Fibroblast of skin of left biceps (primary cell): Measurements from ENCODE around the gene ZDHHC21.

Experiments used
- DNase-seq, 2 experiments: peaks; one replicate each; pipeline ENCODE4 v3.0.0-alpha.2; 2013; ENCODE audit warnings: low read depth in 2 of 2

The ZDHHC21 gene

DNA sequence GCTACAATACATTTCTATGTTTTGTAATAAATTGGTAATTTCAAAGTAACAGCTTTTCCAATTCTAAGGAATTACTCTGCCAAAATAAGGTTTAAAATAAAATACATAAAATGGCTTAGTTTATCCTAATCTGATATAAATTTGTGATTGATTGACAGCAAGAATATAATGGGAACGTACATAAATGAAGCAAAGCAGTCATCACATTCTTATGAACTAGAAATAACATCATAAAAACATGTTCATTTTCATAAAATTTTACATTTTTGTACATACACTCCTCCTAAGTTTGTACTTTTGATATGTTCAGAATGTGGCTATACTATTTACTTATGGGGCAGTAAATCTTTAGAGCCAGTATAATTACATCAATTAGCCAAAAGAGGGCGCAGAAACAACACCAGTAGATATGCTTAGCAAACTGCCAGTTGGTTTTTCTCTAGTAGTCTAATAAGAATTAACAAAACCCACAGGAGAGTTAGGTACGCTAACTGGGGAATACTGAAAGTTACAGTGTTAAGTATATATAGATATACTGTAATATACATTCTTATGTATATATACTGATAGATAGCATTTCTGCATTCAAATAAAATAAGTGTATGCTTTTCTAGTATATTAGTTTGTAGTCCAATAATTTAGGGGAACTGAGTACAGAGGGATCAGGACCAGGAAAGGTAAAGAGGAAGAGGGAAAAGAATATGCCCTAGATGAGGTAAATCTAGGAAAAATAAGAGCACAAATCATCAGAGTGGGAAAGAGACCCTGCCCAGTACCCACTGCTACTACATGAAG, 76.8 kb downstream of the ZDHHC21 start:
- DNase-seq = peak; percentile 18 to 33

DNA sequence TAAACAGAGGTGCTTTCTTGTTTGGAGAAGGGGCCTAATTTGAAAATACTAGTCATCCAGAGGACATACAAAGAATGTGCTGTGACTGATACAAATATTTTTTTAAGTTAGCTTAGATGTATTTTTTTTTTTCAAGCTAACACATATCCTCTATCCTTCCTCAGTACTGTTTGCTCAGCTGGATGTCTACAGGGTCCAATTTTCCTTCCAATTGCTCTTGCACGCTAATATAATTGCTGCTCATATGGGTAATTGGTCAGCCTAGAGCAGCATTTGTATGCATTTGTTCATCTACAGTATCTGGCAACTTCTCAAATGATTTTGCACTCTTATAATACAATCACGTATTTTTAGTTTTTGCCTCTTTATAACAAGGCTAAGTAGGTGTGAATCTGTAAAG, 84.7 kb downstream of the ZDHHC21 start:
- no peak for DNase-seq

DNA sequence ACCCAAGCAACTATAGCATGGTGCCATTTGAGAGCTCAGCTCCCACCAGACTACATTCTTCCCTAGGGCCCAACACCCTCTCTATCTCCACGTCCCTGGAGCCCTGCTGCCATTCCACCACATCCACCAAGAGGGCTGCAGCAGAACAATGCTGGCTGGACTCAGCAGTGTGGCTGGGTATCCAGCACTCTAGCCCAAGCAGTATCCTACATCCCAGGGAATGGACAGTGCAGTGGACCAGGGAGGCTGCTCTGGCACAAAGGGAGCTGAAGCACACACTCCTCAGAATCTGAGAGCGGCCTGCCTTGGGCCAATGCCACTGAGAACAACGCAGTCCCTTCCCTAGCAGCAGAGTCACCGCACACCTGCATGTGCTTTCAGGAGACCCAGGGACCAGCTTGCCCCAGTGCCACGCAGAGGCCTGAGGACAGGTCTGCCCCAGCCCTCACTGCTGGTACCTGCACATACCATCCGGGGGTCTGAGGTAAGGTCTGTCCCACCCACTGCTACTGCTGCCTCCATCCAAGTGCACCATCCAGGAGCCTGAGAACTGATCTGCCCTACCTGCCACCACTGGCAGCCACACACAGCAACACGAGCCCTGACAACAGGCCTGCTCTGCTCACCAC, 95.9 kb downstream of the ZDHHC21 start:
- no peak for DNase-seq

DNA sequence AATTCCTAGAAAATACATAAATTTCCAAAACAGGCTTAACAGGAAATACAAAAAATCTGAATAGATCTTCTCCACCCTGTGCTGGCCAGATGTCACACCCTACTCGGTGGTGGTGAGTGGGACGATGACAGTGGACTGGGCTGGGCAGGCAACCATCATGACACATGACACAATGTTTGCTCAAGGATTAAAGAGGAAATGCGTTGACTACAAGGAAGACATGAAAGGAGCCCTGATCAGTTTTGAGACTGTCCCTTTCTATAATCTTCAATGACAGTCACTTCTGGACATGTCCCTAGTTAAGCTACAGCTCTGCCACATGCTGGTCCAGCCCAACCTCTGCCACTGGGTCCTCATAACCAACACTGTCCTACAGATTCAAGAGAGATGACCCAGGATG, 99.8 kb downstream of the ZDHHC21 start:
- no peak for DNase-seq

DNA sequence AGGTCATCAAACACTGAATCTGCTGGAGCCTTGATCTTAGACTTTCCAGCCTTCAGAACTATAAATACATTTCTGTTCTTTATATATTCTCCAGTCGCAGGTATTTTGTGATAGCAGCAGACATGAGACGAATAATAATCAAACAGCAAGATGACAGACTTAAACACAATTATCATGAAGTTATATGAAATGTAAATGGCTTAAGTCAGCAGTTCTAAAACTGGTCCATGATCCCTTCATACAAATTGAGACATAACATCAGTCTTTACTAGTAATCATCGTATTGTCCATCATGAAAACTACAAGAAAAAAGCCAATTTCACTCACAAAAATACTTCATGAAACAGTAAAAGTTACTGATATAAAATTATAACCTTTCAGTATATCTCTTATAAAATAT, 101.8 kb downstream of the ZDHHC21 start:
- DNase-seq = no peak

DNA sequence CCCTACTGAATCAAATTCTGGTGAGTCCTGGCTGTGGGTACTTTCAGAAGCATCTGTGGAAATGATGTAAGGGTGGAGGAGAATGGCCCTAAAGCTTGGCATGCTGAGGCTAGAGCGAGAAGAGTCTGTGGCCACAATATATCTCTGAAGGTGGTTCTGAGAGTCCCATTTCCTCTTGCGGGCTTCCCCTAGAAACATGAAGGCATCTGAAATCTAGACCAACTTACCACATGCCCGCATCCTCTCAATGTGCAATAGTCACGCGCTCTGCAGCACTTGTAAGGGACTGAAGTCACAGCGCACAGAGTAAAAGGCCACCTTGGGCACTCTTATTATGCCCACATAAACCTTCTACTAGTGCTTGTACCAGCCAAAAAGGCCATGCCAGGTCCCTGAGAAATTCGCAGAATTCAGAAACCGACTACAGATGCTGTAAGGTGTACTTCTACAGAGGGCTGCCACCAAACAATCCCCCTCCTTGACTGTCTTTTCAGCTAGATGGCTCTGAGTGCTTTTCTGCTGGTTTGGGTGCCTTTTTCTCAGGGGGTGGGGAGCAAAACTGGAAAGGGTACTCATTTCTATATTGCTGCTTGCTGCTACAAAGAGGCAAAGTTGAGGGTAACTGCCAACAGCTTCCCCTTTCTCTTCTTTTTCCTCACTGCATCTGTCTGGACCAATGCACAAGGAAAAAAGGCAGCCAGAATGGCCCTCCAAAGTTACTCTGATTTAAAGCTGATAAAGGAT, 107.3 kb downstream of the ZDHHC21 start:
- no peak for DNase-seq

DNA sequence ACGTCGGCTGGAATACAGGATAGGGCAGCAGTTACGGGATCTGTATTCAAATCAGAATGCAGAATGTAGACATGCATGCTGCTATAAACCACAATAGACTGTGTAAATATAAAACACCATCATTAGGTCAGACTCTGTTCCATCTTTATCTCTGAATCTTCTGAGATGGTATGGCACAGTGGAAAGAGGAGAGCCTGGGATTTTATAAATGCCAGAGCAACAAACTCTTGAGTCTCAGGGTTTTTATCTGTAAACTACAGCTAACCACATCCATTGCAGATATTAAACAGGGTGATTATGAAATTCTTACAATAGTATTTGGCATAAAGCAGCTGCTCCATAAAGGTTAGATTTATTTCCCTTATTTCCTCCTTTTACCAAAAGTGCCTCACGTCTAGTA, 108.7 kb downstream of the ZDHHC21 start:
- DNase-seq = no peak

DNA sequence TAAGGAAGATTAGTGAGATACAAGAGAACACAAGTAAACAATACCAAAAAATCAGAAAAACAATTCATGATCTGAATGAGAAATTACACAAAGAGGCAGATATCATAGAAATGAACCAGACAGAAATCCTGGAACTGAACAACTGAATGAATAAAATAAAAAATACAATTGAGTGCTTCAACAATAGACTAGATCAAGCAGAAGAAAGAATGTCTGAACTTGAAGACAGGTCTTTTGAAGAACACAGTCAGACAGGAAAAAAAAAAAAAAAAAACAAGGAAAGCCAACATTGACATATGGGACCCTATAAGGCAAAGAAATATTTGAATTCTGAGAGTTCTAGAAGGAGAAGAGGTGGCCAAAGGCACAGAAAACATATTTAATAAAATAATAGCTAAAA, 115.2 kb downstream of the ZDHHC21 start:
- no peak for DNase-seq

DNA sequence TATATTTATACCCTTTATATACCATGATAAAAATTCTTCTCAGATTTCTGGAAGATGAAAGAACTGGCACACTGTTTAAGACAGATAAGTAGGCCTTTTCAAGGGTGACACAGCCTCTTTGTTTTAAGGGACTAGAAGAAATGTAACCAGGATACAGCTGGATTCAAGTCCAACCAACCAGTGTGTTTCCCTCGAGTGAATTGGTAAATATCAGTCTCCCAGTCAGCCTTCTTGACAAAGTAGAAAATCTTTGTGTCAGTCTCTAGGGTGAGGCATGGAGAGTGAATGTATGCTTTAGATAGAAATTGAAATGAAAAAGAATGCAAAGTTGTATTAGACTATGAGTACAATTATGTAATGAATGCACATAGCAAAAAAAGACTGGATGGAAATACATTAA, 119.1 kb downstream of the ZDHHC21 start:
- no peak for DNase-seq

DNA sequence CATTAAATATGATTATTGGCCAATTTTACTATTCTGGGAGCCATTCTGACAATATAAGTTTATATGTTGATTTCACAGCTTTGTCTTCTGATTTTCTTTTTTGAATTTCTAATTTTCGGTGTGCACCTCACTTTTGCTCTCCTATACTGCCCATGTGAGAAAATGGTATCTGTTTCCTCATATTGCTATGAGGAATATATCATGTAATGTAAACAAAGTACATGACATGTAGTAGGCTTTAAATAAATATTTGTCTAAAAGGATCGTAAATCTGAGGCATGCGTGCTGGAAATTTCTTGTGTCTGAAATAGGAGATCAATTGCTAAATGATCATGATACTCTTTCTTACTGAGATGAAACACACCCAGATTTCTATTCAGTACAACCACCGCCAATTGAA, 119.9 kb downstream of the ZDHHC21 start:
- DNase-seq = no peak

DNA sequence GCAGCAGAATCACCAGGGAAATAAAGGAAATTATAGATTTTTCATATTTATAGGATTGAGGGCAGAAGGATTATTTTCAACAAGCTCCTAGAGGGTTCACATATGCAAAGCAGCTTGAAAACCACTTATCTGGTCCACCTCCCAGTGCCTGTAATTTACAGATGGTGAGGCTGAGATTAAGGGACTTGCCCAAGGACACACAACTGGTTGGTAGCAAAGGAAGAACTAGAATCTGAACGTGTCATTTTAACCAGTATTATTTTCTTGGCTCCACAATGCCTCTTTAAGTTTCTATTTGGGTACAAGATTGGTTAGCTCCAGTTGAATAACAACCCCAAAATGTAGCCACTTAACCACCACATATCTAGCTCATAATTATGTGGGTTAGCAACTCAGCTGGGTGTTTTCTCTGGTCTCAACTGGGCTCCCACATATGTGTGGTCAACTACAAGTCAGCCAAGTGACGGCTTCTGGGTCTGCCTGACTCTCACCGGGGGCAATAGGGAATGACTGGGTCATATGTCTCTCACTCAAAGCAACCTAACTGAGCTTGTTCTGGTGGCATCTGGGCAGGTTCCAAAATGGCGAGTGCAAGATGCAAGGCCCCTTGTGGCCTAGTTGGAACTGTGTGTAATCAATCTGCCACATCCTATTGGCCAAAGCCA, 127.7 kb downstream of the ZDHHC21 start:
- no peak for DNase-seq

DNA sequence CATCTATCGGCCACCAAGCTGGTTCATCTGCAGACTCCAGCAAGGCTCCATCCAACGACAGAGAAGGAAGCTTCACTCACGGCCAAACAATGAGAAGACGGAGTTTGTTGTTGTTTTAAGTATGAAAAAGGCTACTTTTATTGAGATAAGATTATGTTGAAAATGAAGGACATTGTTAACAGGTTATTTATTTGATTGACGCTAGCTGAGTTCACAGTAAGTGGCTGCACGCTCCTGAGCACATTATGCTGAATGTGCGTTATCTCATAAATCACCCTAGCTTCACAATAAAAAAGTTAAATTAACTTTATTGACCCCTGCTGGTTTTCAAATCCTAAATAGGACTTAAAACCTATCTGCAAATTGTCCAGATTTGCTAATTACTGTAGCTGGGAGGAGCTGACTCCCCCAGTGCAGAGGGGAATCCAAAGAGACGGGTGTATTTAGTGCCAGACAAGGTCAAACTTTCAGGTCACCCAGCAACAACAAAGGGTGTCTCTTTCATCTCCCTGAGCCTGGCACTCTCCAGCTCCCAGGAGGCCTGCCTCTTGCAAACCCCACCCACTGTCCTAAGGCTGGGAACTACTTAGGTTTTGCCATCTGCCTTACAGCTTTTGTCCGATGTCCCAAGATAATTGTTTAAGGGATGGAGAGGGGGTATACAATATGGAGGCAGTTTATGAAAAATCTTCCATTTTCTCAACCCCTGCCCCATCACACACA, 129.2 kb downstream of the ZDHHC21 start:
- no peak for DNase-seq

DNA sequence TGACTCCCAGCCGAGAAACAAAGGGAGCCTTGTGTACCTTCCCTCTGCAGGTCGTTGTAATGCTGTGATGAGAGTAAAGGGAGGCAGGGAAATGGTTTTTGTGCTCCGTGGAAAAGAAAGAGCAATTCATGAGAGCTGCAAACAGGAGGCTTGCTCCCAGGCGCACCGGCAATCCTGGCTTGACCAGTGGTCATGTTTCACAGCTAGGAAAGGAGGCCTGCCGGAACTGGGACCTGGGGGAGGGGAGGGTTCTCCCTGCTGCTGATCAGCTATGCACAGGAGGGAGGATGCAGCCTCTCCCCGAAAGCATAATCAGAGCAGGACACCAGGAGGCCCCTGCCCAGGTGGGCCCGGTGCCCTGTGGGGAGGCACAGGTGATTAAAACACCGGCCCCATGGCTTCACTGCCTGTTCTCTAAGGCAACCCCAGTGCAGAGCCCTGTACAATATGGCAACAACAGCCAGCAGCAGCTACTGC, 131.3 kb downstream of the ZDHHC21 start:
- DNase-seq = no peak
